ENCODE measurements around the gene SLC22A12.

SLC22A12 gene

GRCh38 chr11:64563966-64564365 is 27.1 kb upstream of the SLC22A12 start:
- no peak for DNase-seq

- DNase-seq = no peak
These were observed 26.6 kb upstream of the SLC22A12 start for GRCh38 chr11:64564419-64564818.

GRCh38 chr11:64564947-64565889 is 25.8 kb upstream of the SLC22A12 start:
- no peak for DNase-seq

- DNase-seq = no peak
These were observed 24.7 kb upstream of the SLC22A12 start for GRCh38 chr11:64566042-64566914.

GRCh38 chr11:64566915-64567891 is 23.8 kb upstream of the SLC22A12 start:
- DNase-seq = no peak

- no peak for DNase-seq
These were observed 22.9 kb upstream of the SLC22A12 start for GRCh38 chr11:64568041-64568571.

GRCh38 chr11:64568584-64569140 is 22.4 kb upstream of the SLC22A12 start:
- DNase-seq = no peak

GRCh38 chr11:64569300-64569970 is 21.6 kb upstream of the SLC22A12 start:
- no peak for DNase-seq

GRCh38 chr11:64570341-64570740 is 20.7 kb upstream of the SLC22A12 start:
- no peak for DNase-seq

- no peak for DNase-seq
These were observed 20.0 kb upstream of the SLC22A12 start for GRCh38 chr11:64571050-64571409.

GRCh38 chr11:64571410-64572091 is 19.5 kb upstream of the SLC22A12 start:
- DNase-seq = no peak

- DNase-seq = no peak
These were observed 18.9 kb upstream of the SLC22A12 start for GRCh38 chr11:64572143-64572542.

- no peak for DNase-seq
These were observed 13.8 kb upstream of the SLC22A12 start for GRCh38 chr11:64577202-64577601.

GRCh38 chr11:64580412-64580811 is 10.6 kb upstream of the SLC22A12 start:
- no peak for DNase-seq

GRCh38 chr11:64581057-64581523 is 9.9 kb upstream of the SLC22A12 start:
- DNase-seq = no peak

GRCh38 chr11:64582885-64583284 is 8.1 kb upstream of the SLC22A12 start:
- DNase-seq = no peak

- no peak for DNase-seq
These were observed 7.4 kb upstream of the SLC22A12 start for GRCh38 chr11:64583296-64584262.

- DNase-seq = no peak
These were observed 5.9 kb upstream of the SLC22A12 start for GRCh38 chr11:64585150-64585549.

GRCh38 chr11:64586366-64586765 is 4.7 kb upstream of the SLC22A12 start:
- no peak for DNase-seq
